COLO668 (cell line): ENCODE measurements around the gene SMYD4.
"Not testable (repeated sequence)": the region's sequence is repeated elsewhere in the genome, so short reads cannot be mapped to it uniquely, and the experiment has no call there.

ENCODE experiments used
- DNase-seq: peaks from one replicate; lab custom pipeline; 2025; ENCODE audit not compliant: unreplicated experiment; lab: John Stamatoyannopoulos, UW

Gene SMYD4, protein sequence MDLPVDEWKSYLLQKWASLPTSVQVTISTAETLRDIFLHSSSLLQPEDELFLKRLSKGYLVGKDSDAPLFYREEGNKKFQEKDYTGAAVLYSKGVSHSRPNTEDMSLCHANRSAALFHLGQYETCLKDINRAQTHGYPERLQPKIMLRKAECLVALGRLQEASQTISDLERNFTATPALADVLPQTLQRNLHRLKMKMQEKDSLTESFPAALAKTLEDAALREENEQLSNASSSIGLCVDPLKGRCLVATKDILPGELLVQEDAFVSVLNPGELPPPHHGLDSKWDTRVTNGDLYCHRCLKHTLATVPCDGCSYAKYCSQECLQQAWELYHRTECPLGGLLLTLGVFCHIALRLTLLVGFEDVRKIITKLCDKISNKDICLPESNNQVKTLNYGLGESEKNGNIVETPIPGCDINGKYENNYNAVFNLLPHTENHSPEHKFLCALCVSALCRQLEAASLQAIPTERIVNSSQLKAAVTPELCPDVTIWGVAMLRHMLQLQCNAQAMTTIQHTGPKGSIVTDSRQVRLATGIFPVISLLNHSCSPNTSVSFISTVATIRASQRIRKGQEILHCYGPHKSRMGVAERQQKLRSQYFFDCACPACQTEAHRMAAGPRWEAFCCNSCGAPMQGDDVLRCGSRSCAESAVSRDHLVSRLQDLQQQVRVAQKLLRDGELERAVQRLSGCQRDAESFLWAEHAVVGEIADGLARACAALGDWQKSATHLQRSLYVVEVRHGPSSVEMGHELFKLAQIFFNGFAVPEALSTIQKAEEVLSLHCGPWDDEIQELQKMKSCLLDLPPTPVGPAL

GRCh38 chr17:1829592-1830257, at the start of gene SMYD4, which contains the start of gene RPA1:
SMYD4 (minus strand) TSS chr17:1829902; CDS start chr17:1827994, 1,908 bp downstream.
RPA1 (plus strand) TSS chr17:1830005; CDS start chr17:1830094, 89 bp downstream.
- DNase-seq: peak; percentile 88

- DNase-seq: no peak
Observed at GRCh38 chr17:1878419-1879121, 48.9 kb upstream of the SMYD4 start.

- no peak for DNase-seq
Observed at GRCh38 chr17:1875597-1875996, 45.9 kb upstream of the SMYD4 start.

GRCh38 chr17:1873418-1873817, 43.7 kb upstream of the SMYD4 start:
- DNase-seq: no peak

GRCh38 chr17:1872976-1873375, 43.3 kb upstream of the SMYD4 start:
- no peak for DNase-seq

- DNase-seq: no peak
Observed at GRCh38 chr17:1872254-1872653, 42.6 kb upstream of the SMYD4 start.

DNA sequence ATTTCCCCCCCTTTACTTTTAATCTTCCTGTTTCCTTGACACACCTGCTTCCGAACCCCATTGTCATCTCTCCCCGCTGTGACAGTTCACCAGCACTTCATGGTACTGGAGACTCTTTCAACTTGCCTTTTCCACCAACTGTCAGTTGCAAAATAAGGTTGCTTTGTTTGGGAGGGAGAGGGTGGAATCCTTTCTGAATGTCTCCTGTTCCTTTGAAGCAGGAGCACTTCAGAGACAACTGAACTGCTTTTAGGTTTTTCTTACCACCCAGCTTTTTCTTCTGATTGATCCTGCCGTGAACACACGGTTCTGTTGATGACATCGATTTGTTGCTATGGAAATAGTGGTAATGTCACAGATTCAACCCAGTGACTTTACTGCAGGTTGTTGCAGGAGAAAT, 42.1 kb upstream of the SMYD4 start:
- no peak for DNase-seq

DNA sequence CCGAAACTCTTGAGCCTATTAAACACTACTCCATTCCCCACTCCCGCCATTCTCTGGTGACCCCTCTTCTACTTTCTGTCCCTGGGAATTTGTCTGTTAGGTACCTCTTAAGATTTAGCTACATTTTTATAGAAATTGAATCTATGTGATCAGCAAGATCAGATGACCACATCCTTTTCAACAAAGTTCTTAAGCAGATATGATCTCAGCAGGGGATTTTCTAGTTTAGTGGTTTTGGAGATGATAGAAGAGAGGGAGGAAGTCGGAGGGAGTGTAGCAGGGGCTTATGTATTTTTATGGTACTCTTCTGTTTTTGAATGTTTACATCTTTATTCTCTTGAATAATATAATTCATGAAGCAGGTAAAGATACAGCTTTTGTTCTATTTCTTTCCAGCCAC, 40.9 kb upstream of the SMYD4 start:
- DNase-seq: no peak

GRCh38 chr17:1868090-1868489, 38.4 kb upstream of the SMYD4 start:
- no peak for DNase-seq

DNA sequence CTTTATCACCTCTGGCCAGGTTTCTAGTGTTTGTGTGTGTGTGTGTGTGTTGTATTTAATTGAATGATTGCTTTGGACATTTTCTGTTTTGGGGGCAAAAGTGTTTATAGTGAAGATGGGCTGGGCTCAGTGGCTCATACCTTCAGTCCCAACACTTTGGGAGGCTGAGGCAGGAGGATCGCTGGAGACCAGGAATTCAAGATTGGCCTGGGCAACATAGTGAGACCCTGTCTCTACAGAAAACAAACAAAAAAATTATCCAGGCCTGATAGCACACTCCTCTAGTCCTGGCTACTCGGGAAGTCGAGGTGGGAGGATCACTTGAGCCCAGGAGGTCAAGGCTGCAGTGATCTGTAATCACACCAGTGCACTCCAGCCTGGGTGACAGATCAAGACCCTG, 37.6 kb upstream of the SMYD4 start:
- no peak for DNase-seq

- DNase-seq: peak; percentile 18
Observed at GRCh38 chr17:1865252-1866037, 35.7 kb upstream of the SMYD4 start.

DNA sequence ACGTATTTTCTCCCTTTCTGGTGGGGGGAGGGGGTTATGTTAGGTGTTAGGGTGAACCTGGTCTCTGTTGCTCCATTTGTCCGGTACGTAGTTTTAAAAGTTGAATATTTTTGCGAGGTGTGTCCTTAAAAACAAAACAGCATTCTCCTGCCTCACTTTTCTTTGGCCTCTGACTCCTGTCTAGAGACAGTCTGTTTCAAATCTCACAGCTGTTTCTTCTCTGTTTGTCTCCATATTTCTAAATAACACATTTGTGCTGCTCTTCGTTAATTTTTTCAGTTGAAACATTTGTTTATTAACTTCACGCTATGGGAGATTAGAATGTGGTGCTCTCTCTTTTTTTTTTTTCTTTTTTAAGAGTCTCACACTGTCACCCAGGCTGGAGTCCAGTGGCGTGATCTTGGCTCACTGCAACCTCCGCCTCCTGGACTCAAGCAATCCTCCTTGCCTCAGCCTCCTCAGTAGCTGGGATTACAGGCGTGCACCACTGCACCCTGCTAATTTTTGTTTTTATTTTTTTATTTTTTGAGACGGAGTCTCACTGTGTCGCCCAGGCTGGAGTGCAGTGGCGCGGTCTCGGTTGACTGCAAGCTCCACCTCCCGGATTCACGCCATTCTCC, 31.8 kb upstream of the SMYD4 start:
- no peak for DNase-seq

DNA sequence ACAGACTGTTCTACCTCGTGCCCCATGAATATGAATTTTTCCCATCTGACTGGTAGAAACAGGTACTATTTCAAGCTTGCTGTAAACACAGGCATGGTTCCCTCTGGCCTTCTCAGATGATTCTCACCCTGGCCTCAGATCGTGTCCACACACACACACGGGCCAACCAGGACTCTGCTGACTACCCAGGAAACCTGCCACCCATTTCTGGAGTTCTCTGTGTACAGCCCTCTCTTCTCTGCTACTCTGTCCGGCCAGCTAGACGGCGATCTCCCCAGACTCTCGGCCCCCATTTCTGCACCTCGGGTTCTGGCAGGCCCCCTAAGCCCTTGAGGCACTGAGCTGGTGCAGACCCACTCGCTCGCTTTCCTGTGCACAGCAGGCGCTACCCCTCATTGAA, 31.3 kb upstream of the SMYD4 start:
- no peak for DNase-seq

DNA sequence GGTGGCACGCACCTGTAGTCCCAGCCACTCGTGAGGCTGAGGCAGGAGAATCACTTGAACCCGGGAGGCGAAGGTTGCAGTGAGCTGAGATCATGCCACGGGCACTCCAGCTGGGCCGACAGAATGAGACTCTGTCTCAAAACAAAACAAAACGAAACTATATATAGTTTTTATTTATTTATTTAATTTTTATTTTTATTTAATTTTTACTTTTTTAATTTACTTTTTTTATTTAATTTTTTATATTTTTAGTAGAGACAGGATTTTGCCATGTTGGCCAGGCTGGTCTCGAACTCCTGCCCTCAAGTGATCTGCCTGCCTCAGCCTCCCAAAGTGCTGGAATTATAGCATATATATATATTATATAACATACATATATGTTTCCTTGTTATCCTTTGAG, 26.8 kb upstream of the SMYD4 start:
- not testable (repeated sequence) for DNase-seq

GRCh38 chr17:1853698-1854097, 24.0 kb upstream of the SMYD4 start:
- DNase-seq: no peak

DNA sequence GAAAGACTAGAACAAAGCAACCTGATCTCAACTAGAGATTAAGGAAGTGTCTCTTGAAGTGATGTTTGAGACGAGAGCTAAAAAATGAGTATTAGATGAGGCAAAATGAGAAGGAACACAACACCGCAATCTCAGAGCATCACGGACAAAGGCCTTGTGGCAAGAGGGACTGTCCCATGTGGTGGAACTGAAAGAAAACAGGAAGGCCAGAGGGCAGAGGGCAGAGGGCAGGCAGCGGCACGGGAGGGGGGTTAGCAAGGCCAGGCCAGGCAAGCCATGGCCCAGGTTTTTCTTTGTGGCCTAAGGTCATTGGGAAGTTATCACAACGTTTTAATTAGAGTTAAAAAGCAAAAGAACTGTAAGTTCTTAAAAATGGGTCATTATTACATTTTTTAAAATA, 22.6 kb upstream of the SMYD4 start:
- no peak for DNase-seq

DNA sequence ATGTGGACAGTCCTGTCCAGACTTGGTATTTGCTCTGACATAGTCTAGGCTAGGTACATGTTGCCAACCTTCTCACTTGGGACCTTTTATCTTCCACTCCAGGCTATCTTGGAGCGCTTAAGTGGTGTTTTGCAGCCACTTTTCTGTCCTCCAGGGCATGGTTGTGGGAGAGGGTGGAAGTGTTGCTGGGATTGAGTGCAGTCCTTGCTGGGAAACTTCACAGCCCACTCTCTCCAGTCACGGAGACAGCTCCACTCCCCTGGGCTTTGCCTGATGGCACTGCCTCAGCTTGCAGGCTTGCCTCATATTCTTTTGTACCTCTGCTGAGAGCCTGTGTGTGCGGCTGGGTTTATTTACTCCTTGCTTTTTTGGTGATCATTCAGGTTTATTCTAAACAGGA, 17.5 kb upstream of the SMYD4 start:
- no peak for DNase-seq

DNA sequence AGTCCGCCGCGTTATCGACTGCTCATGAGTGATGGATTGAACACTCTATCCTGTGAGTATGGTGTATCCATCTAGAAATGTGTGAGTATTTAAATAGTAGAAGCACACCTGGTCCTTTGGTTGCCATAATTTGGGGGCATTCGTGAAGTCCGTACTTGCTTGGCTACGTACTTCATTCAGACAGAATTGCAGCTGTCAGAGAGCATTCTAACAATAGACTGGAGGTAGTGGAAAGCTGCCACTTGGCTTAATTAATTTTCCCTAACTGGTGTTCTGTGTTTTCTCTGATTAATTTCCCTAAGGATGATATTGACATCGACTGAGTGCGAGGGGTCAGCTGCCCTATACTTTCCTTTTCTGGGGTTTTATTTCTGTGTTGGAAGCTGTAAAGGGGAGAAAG, 14.2 kb upstream of the SMYD4 start:
- DNase-seq: no peak

- no peak for DNase-seq
Observed at GRCh38 chr17:1839516-1839915, 9.8 kb upstream of the SMYD4 start.
